Right lobe of liver (tissue), 4 donors: ENCODE measurements around the gene VAV3.

Source experiments
- POLR2A ChIP-seq: fragments of 450-650 bp; IDR thresholded peaks from one replicate; pipeline ENCODE4 v1.6.1; 2017; ENCODE audit warnings: antibody characterized with exemption, mild to moderate bottlenecking
- TF ChIP-seq, protein P1 (sequence below), 4 donors: fragments of 200-600 bp in 3 of 4; fragments of 450-650 bp in 1 of 4; IDR thresholded peaks; one replicate each; pipeline versions ENCODE4 v1.5.1 to v1.8.0; 2016 to 2022; ENCODE audit warnings: antibody characterized with exemption in 4 of 4, mild to moderate bottlenecking in 2 of 4
- donor health status: DM: no; HTN: no; CAD: no.
- donor health status: DM: no; HTN: no; CAD: no.
- donor health status: DM: no; HTN: yes; CAD: no.

GRCh38 chr1:107831921-107832320 is 133.1 kb downstream of the VAV3 start:
- TF ChIP-seq, protein P1, sequence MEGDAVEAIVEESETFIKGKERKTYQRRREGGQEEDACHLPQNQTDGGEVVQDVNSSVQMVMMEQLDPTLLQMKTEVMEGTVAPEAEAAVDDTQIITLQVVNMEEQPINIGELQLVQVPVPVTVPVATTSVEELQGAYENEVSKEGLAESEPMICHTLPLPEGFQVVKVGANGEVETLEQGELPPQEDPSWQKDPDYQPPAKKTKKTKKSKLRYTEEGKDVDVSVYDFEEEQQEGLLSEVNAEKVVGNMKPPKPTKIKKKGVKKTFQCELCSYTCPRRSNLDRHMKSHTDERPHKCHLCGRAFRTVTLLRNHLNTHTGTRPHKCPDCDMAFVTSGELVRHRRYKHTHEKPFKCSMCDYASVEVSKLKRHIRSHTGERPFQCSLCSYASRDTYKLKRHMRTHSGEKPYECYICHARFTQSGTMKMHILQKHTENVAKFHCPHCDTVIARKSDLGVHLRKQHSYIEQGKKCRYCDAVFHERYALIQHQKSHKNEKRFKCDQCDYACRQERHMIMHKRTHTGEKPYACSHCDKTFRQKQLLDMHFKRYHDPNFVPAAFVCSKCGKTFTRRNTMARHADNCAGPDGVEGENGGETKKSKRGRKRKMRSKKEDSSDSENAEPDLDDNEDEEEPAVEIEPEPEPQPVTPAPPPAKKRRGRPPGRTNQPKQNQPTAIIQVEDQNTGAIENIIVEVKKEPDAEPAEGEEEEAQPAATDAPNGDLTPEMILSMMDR (IDR thresholded peaks at IDR 0.05) = no peak
- no peak for TF ChIP-seq POLR2A
